K562 (cell line): Measurements from ENCODE around the gene P2RY11.

Source experiments
- ELF4 ChIP-seq: fragments of 450-650 bp; formaldehyde crosslinking; IDR thresholded peaks from 2 replicates; pipeline ENCODE4 v1.4.0; 2022; ENCODE audit warnings: missing genetic modification characterization
- NCOR1 ChIP-seq: fragments of 450-650 bp; IDR thresholded peaks from 2 replicates; pipeline ENCODE4 v1.6.1; 2016; ENCODE audit warnings: mild to moderate bottlenecking, moderate library complexity
- TFE3 ChIP-seq: fragments of 450-650 bp; formaldehyde crosslinking; IDR thresholded peaks from 2 replicates; pipeline ENCODE4 v1.4.0; 2020; ENCODE audit warnings: mild to moderate bottlenecking, mixed read lengths
- ZNF583 ChIP-seq: fragments of 250-450 bp; sonication (Bioruptor Pico); IDR thresholded peaks from 2 replicates; pipeline ENCODE4 v1.4.0; 2020
- TF ChIP-seq, protein P1 (sequence below), 3 experiments: IDR thresholded peaks in 2 of 3; conservative IDR thresholded peaks in 1 of 3; 2 replicates each; pipeline ENCODE4 v1.5.1; 2011 to 2012; ENCODE audit warnings: low read length in 3 of 3, mild to moderate bottlenecking in 3 of 3, control low read depth in 2 of 3, improper control_type of control experiment in 1 of 3, inconsistent platforms in 1 of 3, low read depth in 1 of 3, mixed read lengths in 1 of 3, moderate library complexity in 1 of 3; ENCODE audit not compliant: insufficient read depth in 2 of 3

DNA sequence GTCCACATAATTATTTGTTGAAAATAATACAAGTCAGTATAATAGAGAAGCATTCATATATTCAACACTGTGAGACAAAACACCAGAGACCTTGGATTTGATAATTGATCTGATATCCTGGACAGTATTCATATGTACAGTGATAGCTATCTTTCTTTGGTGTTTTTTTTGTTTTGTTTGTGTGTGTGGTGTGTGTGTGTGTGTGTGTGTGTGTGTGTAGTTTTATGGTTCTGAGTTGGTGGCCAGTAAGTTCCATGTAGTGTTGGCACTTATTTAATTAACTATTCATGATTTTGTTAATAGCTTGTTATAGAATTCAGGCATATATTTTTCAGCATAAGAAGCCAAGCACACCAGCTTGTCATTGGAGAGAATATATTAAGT, 7.4 kb upstream of the P2RY11 start:
- TF ChIP-seq, protein P1, sequence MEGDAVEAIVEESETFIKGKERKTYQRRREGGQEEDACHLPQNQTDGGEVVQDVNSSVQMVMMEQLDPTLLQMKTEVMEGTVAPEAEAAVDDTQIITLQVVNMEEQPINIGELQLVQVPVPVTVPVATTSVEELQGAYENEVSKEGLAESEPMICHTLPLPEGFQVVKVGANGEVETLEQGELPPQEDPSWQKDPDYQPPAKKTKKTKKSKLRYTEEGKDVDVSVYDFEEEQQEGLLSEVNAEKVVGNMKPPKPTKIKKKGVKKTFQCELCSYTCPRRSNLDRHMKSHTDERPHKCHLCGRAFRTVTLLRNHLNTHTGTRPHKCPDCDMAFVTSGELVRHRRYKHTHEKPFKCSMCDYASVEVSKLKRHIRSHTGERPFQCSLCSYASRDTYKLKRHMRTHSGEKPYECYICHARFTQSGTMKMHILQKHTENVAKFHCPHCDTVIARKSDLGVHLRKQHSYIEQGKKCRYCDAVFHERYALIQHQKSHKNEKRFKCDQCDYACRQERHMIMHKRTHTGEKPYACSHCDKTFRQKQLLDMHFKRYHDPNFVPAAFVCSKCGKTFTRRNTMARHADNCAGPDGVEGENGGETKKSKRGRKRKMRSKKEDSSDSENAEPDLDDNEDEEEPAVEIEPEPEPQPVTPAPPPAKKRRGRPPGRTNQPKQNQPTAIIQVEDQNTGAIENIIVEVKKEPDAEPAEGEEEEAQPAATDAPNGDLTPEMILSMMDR (IDR thresholded peaks at IDR 0.05 in 2 of 3, conservative IDR thresholded peaks at IDR 0.05 in 1 of 3; ENCODE audit: insufficient read depth in 2 of 3, low read depth in 1 of 3, low read length in 3 of 3): no peak
- TF ChIP-seq ELF4 (CRISPR knock-in tag) (peak; percentile 48; the same call in 1 of the 2 replicates), NCOR1 (no peak), ZNF583 (CRISPR knock-in tag) (no peak), TFE3 (no peak)
